ENCODE measurements around the gene ALG6. TPM values are rescaled to one million over a fixed set of nuclear protein-coding genes. Genes with fewer than 3 reads are reported as not detected.
"Not testable (repeated sequence)": the region's sequence is repeated elsewhere in the genome, so short reads cannot be mapped to it uniquely, and the experiment has no call there.

ALG6 gene
- total RNA-seq, 2 donors from 2014 or later = 7.3 to 8.6 TPM

GRCh38 chr1:63326473-63327380 is 40.7 kb upstream of the ALG6 start:
- DNase-seq (ENCODE audit: low spot score) = no peak
- intact Hi-C loops (cut with DNase I) = no loop called here

GRCh38 chr1:63327417-63328054 is 39.9 kb upstream of the ALG6 start:
- DNase-seq (ENCODE audit: low spot score) = no peak
- intact Hi-C loops (cut with DNase I) = no loop called here

DNA sequence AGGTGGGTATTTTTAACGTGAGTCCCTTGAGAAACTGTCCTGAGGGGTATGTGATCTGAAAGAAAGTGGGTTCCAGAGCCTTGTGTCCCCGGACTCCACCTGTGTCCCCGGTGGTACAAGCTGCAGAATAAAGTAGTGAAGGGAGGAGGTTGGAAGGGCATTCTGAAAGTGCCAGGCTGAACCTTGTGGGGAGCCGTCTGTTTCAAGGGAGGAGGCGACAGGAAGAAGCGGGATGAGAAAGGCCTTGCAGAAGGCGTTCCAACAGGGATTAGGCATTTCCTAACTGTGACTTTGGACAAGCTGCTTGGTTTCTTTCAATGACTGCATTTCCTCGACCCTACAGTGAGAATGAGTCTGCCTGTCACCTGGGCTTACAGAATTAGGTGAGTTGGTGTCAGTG is 39.3 kb upstream of the ALG6 start:
- DNase-seq (ENCODE audit: low spot score) = no peak
- intact Hi-C loops (cut with DNase I) = no loop called here

GRCh38 chr1:63328781-63329180 is 38.6 kb upstream of the ALG6 start:
- DNase-seq (ENCODE audit: low spot score) = no peak
- intact Hi-C loops (cut with DNase I) = no loop called here

DNA sequence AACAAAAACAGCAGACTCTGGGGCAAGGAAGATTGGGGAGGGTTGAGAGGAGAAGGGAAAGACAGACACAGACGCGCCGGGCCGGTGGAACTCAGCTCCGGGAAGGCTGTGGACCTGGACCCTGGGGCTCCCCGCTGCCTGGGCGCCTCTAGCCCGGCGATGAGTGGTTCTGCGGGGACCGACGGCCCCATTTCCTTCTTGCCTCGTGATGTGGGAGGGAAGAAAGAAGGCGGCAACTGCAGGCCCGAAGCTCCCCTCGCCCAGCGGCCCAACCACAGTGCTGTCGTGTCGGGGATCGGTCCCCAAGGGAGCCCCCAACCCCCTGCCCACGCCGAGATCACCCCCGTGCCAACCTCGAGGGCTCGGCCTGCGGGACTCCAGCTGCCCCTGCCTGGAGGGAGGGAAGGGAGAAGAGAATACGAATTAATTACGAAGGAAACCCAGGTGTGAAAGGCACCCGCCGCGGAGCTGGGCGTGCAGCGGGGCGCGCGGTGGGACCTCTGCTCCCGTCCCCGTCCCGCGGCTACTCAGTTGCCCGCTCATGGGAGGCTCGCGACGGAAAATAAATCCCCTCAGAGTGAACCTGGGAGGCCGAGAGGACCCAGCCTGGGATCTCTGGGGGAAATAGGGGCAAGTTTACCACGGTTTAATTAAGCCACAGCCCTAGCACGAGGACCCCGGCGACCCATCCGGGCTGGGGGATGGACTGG is 37.7 kb upstream of the ALG6 start:
- intact Hi-C loops (cut with DNase I) = no loop called here
- DNase-seq (ENCODE audit: low spot score) = no peak

GRCh38 chr1:63330331-63330916 is 37.0 kb upstream of the ALG6 start:
- no peak for DNase-seq (ENCODE audit: low spot score)
- intact Hi-C loops (cut with DNase I) = no loop called here

- intact Hi-C loops (cut with DNase I) = no loop called here
- DNase-seq (ENCODE audit: low spot score) = no peak
Measured at GRCh38 chr1:63342402-63342801, 25.0 kb upstream of the ALG6 start.

GRCh38 chr1:63343922-63344321 is 23.5 kb upstream of the ALG6 start:
- no peak for DNase-seq (ENCODE audit: low spot score)
- intact Hi-C loops (cut with DNase I) = no loop called here

- intact Hi-C loops (cut with DNase I) = no loop called here
- DNase-seq (ENCODE audit: low spot score) = no peak
Measured at GRCh38 chr1:63350320-63350719, 17.1 kb upstream of the ALG6 start.

DNA sequence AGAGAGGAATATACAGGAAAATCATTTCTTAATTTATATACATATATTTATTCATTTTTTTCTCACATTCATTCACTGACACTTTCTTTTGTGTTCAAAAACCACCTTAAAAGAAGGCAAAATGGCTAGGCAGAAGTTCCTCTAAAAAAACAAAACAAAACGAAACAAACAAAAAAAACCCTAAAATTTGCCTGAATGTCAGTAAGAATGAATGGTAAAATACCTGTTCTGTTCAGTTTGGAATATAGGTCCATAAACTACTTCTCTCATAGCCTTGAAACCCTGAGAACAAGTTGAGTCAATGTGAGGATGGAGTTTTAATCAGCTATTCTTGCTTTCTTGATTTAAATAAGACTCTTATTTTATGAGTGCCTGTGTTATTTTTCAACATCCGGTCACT is 14.7 kb upstream of the ALG6 start:
- no peak for DNase-seq (ENCODE audit: low spot score)
- intact Hi-C loops (cut with DNase I) = no loop called here

- DNase-seq (ENCODE audit: low spot score); intact Hi-C loops (cut with DNase I): not testable (repeated sequence)
Measured at GRCh38 chr1:63356234-63356633, 11.2 kb upstream of the ALG6 start.

DNA sequence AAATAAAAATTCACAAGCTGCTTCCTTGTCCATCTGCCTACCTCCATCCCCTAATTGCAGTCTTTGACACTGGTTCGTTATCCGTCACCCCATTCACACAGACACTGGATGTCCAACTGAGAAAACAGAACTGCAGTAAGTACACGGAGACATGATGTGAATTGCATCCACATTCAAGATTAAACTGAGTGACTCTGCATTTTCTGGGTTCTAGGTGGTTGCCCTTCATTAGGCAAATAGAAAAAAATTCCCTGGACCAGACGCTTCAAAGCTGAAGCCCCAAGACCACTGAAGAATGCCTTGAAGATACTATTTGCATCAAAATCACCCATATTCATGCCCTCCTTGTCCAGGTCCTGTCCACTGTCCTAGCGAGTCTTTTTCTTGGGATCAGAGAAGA is 7.9 kb upstream of the ALG6 start:
- intact Hi-C loops (cut with DNase I) = no loop called here
- no peak for DNase-seq (ENCODE audit: low spot score)

DNA sequence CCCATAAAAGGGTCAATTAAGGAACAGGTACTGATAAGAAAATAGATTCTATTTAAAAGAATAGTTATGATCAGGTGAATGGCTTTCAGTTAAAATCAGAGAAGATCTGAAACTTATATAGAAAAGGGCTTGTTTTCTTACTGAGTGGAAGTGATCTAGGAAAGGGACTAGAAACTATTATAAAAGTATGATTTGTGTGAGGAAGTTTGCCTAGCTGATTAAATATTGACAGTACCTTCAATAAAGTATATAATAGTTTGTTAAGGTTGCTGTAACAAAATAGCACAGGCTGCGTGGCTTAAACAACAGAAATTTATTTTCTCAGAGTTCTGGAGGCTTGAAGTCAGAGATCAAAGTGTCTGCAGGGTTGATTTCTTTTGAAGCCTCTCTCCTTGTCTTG is 5.4 kb upstream of the ALG6 start:
- intact Hi-C loops (cut with DNase I) = no loop called here
- DNase-seq (ENCODE audit: low spot score) = no peak

- no peak for DNase-seq (ENCODE audit: low spot score)
- intact Hi-C loops (cut with DNase I) = no loop called here
Measured at GRCh38 chr1:63362578-63362977, 4.8 kb upstream of the ALG6 start.

GRCh38 chr1:63363014-63363413 is 4.4 kb upstream of the ALG6 start:
- intact Hi-C loops (cut with DNase I) = no loop called here
- no peak for DNase-seq (ENCODE audit: low spot score)

- intact Hi-C loops (cut with DNase I) = no loop called here
Measured at GRCh38 chr1:63366908-63367214, 566 bp upstream of the ALG6 start.

GRCh38 chr1:63368131-63368530 is 704 bp downstream of the ALG6 start:
- no peak for DNase-seq (ENCODE audit: low spot score)
- intact Hi-C loops (cut with DNase I) = no loop called here

More at GRCh38 chr1:63366908-63367214, 566 bp upstream of the ALG6 start:
- DNase-seq (ENCODE audit: low spot score) = no peak

GRCh38 chr1:63379583-63379982 is 12.2 kb downstream of the ALG6 start:
- intact Hi-C loops (cut with DNase I) = no loop called here
- DNase-seq (ENCODE audit: low spot score) = no peak

DNA sequence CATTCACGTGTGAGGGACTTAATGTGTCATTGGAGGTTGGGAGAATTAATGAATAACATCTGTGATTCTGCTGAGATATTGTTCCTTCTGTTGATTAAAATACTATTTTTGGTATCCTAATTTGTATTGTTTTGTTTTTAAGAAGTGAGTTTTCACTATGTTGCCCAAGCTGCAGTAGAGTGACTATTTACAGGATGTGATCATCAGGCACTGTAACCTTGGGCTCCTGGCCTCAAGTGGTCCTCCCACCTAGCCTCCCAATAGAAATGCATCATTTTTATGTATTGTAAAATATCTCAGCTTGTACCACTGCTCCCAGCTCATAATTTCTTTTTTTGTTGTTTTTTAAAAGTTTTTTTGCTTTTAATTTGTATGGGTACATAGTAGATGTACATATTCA is 14.3 kb downstream of the ALG6 start:
- intact Hi-C loops (cut with DNase I) = no loop called here
- DNase-seq (ENCODE audit: low spot score) = no peak

DNA sequence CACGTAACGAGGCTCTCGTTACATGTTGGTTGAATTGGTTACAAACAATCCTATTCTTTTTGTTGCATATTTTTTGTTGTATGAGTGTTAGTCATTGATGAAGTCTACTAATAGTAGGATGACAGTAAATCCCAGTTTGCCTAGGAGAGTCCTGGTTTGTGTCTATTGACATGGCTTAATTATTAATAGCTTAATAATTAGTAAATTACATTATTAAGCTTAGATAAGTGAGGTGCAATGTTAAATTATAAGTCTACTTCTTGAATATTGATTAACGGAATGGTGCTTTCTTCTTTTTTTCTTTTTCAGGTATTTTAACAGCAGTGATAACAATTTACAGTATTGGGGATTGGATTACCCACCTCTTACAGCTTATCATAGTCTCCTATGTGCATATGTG is 34.5 kb downstream of the ALG6 start:
- DNase-seq (ENCODE audit: low spot score) = no peak
- intact Hi-C loops (cut with DNase I) = no loop called here
